SK-N-SH treated with all-trans-retinoic acid at 6 μM for 48 hours (cell line): ENCODE results near the gene SNX32.

Experiments used
- ATAC-seq: fragments of 200-7000 bp; cut with Tn5 transposase; 3 replicates; pipeline ENCODE4 v1.9.1; 2020; ENCODE audit warnings: mild to moderate bottlenecking, moderate library complexity
- ARNTL ChIP-seq: fragments of 450-650 bp; formaldehyde crosslinking; IDR thresholded peaks from 2 replicates; pipeline ENCODE4 v1.5.0; 2020; ENCODE audit warnings: low read depth, mild to moderate bottlenecking, moderate library complexity, borderline replicate concordance
- BACH2 ChIP-seq: fragments of 250-450 bp; sonication (Bioruptor Pico); IDR thresholded peaks from 2 replicates; pipeline ENCODE4 v1.9.0; 2021; ENCODE audit warnings: mild to moderate bottlenecking, borderline replicate concordance
- CSDC2 ChIP-seq: fragments of 250-450 bp; sonication (Bioruptor Pico); IDR thresholded peaks from 2 replicates; pipeline ENCODE4 v1.5.0; 2020; ENCODE audit warnings: mild to moderate bottlenecking, moderate library complexity
- ESRRG ChIP-seq: fragments of 250-450 bp; sonication (Bioruptor Pico); IDR thresholded peaks from 2 replicates; pipeline ENCODE4 v1.6.1; 2021; ENCODE audit warnings: mild to moderate bottlenecking
- ISL1 ChIP-seq: fragments of 250-450 bp; sonication (Bioruptor Pico); IDR thresholded peaks from 2 replicates; pipeline ENCODE4 v2.1.2; 2022; ENCODE audit warnings: mild to moderate bottlenecking, moderate library complexity
- PPARA ChIP-seq: fragments of 250-450 bp; sonication (Bioruptor Pico); IDR thresholded peaks from 2 replicates; pipeline ENCODE4 v1.5.0; 2020; ENCODE audit warnings: mild to moderate bottlenecking, borderline replicate concordance
- SNAI2 ChIP-seq: fragments of 250-450 bp; sonication (Bioruptor Pico); IDR thresholded peaks from 2 replicates; pipeline ENCODE4 v1.5.0; 2020; ENCODE audit warnings: mild to moderate bottlenecking, moderate library complexity
- TCF4 ChIP-seq: fragments of 250-450 bp; sonication (Bioruptor Pico); IDR thresholded peaks from 2 replicates; pipeline ENCODE4 v1.8.0; 2021; ENCODE audit warnings: mild to moderate bottlenecking, moderate library complexity, borderline replicate concordance
- TOX ChIP-seq: fragments of 250-450 bp; sonication (Bioruptor Pico); IDR thresholded peaks from 2 replicates; pipeline ENCODE4 v1.8.0; 2021; ENCODE audit warnings: mild to moderate bottlenecking, moderate library complexity, borderline replicate concordance
- ZC3H10 ChIP-seq: fragments of 250-450 bp; sonication (Bioruptor Pico); IDR thresholded peaks from 2 replicates; pipeline ENCODE4 v1.5.1; 2021; ENCODE audit warnings: mild to moderate bottlenecking, moderate library complexity
- ZFP3 ChIP-seq: fragments of 250-450 bp; sonication (Bioruptor Pico); IDR thresholded peaks from 2 replicates; pipeline ENCODE4 v1.5.0; 2020; ENCODE audit warnings: mild to moderate bottlenecking, moderate library complexity
- ZFP30 ChIP-seq: fragments of 450-650 bp; formaldehyde crosslinking; IDR thresholded peaks from 2 replicates; pipeline ENCODE4 v1.5.0; 2022; ENCODE audit warnings: mild to moderate bottlenecking, moderate library complexity
- ZNF565 ChIP-seq: fragments of 450-650 bp; formaldehyde crosslinking; conservative IDR thresholded peaks from 2 replicates; pipeline ENCODE4 v1.5.0; 2020; ENCODE audit warnings: low read depth, mild to moderate bottlenecking, moderate library complexity
- ZNF70 ChIP-seq: fragments of 450-650 bp; formaldehyde crosslinking; IDR thresholded peaks from 2 replicates; pipeline ENCODE4 v1.5.0; 2020; ENCODE audit warnings: mild to moderate bottlenecking, moderate library complexity
- ZNF8 ChIP-seq: fragments of 450-650 bp; formaldehyde crosslinking; IDR thresholded peaks from 2 replicates; pipeline ENCODE4 v1.5.0; 2020; ENCODE audit warnings: mild to moderate bottlenecking, moderate library complexity
- TF ChIP-seq, protein P1 (sequence below): fragments of 250-450 bp; sonication (Bioruptor Pico); IDR thresholded peaks from 2 replicates; pipeline ENCODE4 v1.5.1; 2020; ENCODE audit warnings: low read depth, mild to moderate bottlenecking, moderate library complexity
- TF ChIP-seq, protein P2 (sequence below): fragments of 250-450 bp; sonication (Bioruptor Pico); IDR thresholded peaks from 2 replicates; pipeline ENCODE4 v1.8.0; 2020; ENCODE audit warnings: mild to moderate bottlenecking, moderate library complexity, borderline replicate concordance
- TF ChIP-seq, protein P3 (sequence below): fragments of 250-450 bp; sonication (Bioruptor Pico); IDR thresholded peaks from 2 replicates; pipeline ENCODE4 v1.5.1; 2021; ENCODE audit warnings: mild to moderate bottlenecking, moderate library complexity
- TF ChIP-seq, protein P4 (sequence below): fragments of 250-450 bp; sonication (Bioruptor Pico); IDR thresholded peaks from 2 replicates; pipeline ENCODE4 v1.5.0; 2020; ENCODE audit warnings: mild to moderate bottlenecking, moderate library complexity

The SNX32 gene

GRCh38 chr11:65793144-65793581 lies 40.6 kb upstream of the SNX32 start:
- no peak for TF ChIP-seq ISL1 (CRISPR knock-in tag)
- no peak for ATAC-seq

DNA sequence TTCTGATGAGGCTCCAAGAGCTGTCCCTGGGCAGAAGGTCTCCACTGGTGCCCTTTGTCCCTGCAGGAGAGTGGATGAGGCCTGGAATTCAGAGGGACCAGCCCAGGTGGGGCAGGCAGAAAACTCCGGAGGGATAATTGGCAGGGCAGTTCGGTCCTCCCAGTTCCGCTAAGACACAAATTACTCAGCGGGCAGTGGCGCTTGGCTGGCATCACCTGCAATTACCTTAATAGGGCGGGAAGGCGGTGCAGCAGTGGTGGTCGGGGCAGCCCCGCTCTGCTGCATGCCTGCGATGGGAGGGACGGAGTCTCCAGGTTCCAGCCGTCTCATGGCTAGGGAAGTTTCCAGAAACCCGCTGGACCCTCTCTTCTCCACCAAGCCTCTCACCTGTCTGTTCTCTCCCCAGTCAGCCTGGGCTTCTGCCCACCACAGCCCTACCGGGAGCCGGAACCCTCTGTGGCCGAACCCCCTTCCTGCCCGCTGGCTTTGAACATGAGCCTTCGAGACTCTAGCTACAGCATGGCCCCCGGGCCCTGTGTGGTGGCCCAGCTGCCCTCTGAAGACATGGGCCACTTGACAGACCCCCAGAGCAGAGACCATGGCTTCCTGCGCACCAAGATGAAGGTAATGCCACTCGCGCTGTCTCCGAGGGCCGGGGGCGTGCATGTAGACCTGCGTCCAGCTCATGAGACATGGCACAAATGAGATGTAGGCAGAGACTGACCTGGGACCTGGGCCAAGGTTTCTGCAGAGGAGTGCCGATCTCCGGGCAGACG lies 40.0 kb upstream of the SNX32 start:
- TF ChIP-seq ZNF70 (CRISPR knock-in tag) (no peak), ZNF8 (CRISPR knock-in tag) (no peak), ZFP30 (CRISPR knock-in tag) (no peak), ARNTL (CRISPR knock-in tag) (no peak), ZFP3 (CRISPR knock-in tag) (no peak), ZNF565 (CRISPR knock-in tag) (no peak), CSDC2 (no peak), TCF4 (CRISPR knock-in tag) (no peak), ESRRG (no peak), TOX (CRISPR knock-in tag) (no peak), BACH2 (no peak), PPARA (CRISPR knock-in tag) (no peak), SNAI2 (CRISPR knock-in tag) (no peak), ZC3H10 (CRISPR knock-in tag) (no peak)
- TF ChIP-seq, protein P1, sequence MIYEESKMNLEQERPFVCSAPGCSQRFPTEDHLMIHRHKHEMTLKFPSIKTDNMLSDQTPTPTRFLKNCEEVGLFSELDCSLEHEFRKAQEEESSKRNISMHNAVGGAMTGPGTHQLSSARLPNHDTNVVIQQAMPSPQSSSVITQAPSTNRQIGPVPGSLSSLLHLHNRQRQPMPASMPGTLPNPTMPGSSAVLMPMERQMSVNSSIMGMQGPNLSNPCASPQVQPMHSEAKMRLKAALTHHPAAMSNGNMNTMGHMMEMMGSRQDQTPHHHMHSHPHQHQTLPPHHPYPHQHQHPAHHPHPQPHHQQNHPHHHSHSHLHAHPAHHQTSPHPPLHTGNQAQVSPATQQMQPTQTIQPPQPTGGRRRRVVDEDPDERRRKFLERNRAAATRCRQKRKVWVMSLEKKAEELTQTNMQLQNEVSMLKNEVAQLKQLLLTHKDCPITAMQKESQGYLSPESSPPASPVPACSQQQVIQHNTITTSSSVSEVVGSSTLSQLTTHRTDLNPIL (CRISPR knock-in tag), result no peak
- TF ChIP-seq, protein P2, sequence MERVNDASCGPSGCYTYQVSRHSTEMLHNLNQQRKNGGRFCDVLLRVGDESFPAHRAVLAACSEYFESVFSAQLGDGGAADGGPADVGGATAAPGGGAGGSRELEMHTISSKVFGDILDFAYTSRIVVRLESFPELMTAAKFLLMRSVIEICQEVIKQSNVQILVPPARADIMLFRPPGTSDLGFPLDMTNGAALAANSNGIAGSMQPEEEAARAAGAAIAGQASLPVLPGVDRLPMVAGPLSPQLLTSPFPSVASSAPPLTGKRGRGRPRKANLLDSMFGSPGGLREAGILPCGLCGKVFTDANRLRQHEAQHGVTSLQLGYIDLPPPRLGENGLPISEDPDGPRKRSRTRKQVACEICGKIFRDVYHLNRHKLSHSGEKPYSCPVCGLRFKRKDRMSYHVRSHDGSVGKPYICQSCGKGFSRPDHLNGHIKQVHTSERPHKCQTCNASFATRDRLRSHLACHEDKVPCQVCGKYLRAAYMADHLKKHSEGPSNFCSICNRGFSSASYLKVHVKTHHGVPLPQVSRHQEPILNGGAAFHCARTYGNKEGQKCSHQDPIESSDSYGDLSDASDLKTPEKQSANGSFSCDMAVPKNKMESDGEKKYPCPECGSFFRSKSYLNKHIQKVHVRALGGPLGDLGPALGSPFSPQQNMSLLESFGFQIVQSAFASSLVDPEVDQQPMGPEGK, result no peak
- ATAC-seq, result no peak

GRCh38 chr11:65794570-65795510 lies 38.9 kb upstream of the SNX32 start:
- TF ChIP-seq, protein P3, sequence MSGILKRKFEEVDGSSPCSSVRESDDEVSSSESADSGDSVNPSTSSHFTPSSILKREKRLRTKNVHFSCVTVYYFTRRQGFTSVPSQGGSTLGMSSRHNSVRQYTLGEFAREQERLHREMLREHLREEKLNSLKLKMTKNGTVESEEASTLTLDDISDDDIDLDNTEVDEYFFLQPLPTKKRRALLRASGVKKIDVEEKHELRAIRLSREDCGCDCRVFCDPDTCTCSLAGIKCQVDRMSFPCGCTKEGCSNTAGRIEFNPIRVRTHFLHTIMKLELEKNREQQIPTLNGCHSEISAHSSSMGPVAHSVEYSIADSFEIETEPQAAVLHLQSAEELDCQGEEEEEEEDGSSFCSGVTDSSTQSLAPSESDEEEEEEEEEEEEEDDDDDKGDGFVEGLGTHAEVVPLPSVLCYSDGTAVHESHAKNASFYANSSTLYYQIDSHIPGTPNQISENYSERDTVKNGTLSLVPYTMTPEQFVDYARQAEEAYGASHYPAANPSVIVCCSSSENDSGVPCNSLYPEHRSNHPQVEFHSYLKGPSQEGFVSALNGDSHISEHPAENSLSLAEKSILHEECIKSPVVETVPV (CRISPR knock-in tag), result no peak
- TF ChIP-seq, protein P4, sequence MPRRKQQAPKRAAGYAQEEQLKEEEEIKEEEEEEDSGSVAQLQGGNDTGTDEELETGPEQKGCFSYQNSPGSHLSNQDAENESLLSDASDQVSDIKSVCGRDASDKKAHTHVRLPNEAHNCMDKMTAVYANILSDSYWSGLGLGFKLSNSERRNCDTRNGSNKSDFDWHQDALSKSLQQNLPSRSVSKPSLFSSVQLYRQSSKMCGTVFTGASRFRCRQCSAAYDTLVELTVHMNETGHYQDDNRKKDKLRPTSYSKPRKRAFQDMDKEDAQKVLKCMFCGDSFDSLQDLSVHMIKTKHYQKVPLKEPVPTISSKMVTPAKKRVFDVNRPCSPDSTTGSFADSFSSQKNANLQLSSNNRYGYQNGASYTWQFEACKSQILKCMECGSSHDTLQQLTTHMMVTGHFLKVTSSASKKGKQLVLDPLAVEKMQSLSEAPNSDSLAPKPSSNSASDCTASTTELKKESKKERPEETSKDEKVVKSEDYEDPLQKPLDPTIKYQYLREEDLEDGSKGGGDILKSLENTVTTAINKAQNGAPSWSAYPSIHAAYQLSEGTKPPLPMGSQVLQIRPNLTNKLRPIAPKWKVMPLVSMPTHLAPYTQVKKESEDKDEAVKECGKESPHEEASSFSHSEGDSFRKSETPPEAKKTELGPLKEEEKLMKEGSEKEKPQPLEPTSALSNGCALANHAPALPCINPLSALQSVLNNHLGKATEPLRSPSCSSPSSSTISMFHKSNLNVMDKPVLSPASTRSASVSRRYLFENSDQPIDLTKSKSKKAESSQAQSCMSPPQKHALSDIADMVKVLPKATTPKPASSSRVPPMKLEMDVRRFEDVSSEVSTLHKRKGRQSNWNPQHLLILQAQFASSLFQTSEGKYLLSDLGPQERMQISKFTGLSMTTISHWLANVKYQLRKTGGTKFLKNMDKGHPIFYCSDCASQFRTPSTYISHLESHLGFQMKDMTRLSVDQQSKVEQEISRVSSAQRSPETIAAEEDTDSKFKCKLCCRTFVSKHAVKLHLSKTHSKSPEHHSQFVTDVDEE (CRISPR knock-in tag), result no peak
- TF ChIP-seq ZFP3 (CRISPR knock-in tag) (no peak), ZNF8 (CRISPR knock-in tag) (no peak), ARNTL (CRISPR knock-in tag) (no peak), ESRRG (no peak), TCF4 (CRISPR knock-in tag) (no peak), BACH2 (no peak)
- TF ChIP-seq, protein P2, result no peak
- no peak for ATAC-seq
